HG03139 (cell line): ENCODE data around the gene PPP3CA.
"Not testable (repeated sequence)": the region's sequence is repeated elsewhere in the genome, so short reads cannot be mapped to it uniquely, and the experiment has no call there.

Experiments
- ATAC-seq: cut with Tn5 transposase; IDR thresholded peaks from one replicate; pipeline ENCODE4 v1.9.1; 2021; ENCODE audit not compliant: unreplicated experiment

The PPP3CA gene

GRCh38 chr4:101258883-101259282, 88.4 kb downstream of the PPP3CA start:
- ATAC-seq = no peak

- ATAC-seq = no peak
These were observed 91.1 kb downstream of the PPP3CA start for GRCh38 chr4:101256222-101256621.

GRCh38 chr4:101254776-101255175, 92.5 kb downstream of the PPP3CA start:
- ATAC-seq = no peak

- no peak for ATAC-seq
These were observed 94.2 kb downstream of the PPP3CA start for GRCh38 chr4:101253121-101253520.

- no peak for ATAC-seq
These were observed 94.6 kb downstream of the PPP3CA start for GRCh38 chr4:101252721-101253120.

- ATAC-seq = no peak
These were observed 96.1 kb downstream of the PPP3CA start for GRCh38 chr4:101251261-101251660.

- no peak for ATAC-seq
These were observed 103.0 kb downstream of the PPP3CA start for GRCh38 chr4:101244349-101244748.

- no peak for ATAC-seq
These were observed 104.9 kb downstream of the PPP3CA start for GRCh38 chr4:101242441-101242840.

GRCh38 chr4:101240099-101240498, 107.2 kb downstream of the PPP3CA start:
- ATAC-seq = no peak

- no peak for ATAC-seq
These were observed 107.7 kb downstream of the PPP3CA start for GRCh38 chr4:101239665-101240064.

- ATAC-seq = no peak
These were observed 108.6 kb downstream of the PPP3CA start for GRCh38 chr4:101238706-101239105.

GRCh38 chr4:101237773-101238172, 109.6 kb downstream of the PPP3CA start:
- no peak for ATAC-seq

GRCh38 chr4:101236097-101236496, 111.2 kb downstream of the PPP3CA start:
- ATAC-seq = no peak

GRCh38 chr4:101234141-101234540, 113.2 kb downstream of the PPP3CA start:
- not testable (repeated sequence) for ATAC-seq

- ATAC-seq = no peak
These were observed 115.1 kb downstream of the PPP3CA start for GRCh38 chr4:101232074-101232776.

- ATAC-seq = no peak
These were observed 116.4 kb downstream of the PPP3CA start for GRCh38 chr4:101230801-101231426.

- no peak for ATAC-seq
These were observed 118.2 kb downstream of the PPP3CA start for GRCh38 chr4:101229116-101229515.

- no peak for ATAC-seq
These were observed 119.6 kb downstream of the PPP3CA start for GRCh38 chr4:101227715-101228114.

GRCh38 chr4:101224358-101225218, 122.7 kb downstream of the PPP3CA start:
- ATAC-seq = no peak

- no peak for ATAC-seq
These were observed 125.0 kb downstream of the PPP3CA start for GRCh38 chr4:101222156-101222845.

GRCh38 chr4:101221294-101221693, 126.0 kb downstream of the PPP3CA start:
- ATAC-seq = no peak
